ENCODE data around the gene CPEB3.
"Not testable (repeated sequence)": the region's sequence is repeated elsewhere in the genome, so short reads cannot be mapped to it uniquely, and the experiment has no call there.

CPEB3 gene

GRCh38 chr10:92087750-92088395 lies 203.0 kb downstream of the CPEB3 start:
- DNase-seq: peak; percentile 10 to 32

- DNase-seq: no peak
Observed at GRCh38 chr10:92082583-92083280, 208.1 kb downstream of the CPEB3 start.

GRCh38 chr10:92081641-92082040 lies 209.2 kb downstream of the CPEB3 start:
- no peak for DNase-seq

- no peak for DNase-seq
Observed at GRCh38 chr10:92080244-92080643, 210.6 kb downstream of the CPEB3 start.

- DNase-seq: no peak
Observed at GRCh38 chr10:92079003-92079402, 211.9 kb downstream of the CPEB3 start.

- no peak for DNase-seq
Observed at GRCh38 chr10:92076722-92077121, 214.2 kb downstream of the CPEB3 start.

- no peak for DNase-seq
Observed at GRCh38 chr10:92075829-92076228, 215.0 kb downstream of the CPEB3 start.

- no peak for DNase-seq
Observed at GRCh38 chr10:92074126-92074887, 216.6 kb downstream of the CPEB3 start.

- no peak for DNase-seq
Observed at GRCh38 chr10:92068900-92069299, 222.0 kb downstream of the CPEB3 start.

- DNase-seq: no peak
Observed at GRCh38 chr10:92066386-92066785, 224.5 kb downstream of the CPEB3 start.

- DNase-seq: no peak
Observed at GRCh38 chr10:92064506-92064905, 226.4 kb downstream of the CPEB3 start.

- DNase-seq: no peak
Observed at GRCh38 chr10:92062273-92062672, 228.6 kb downstream of the CPEB3 start.

- no peak for DNase-seq
Observed at GRCh38 chr10:92054807-92055206, 236.1 kb downstream of the CPEB3 start.

- no peak for DNase-seq
Observed at GRCh38 chr10:92052741-92053140, 238.1 kb downstream of the CPEB3 start.

GRCh38 chr10:92052088-92052487 lies 238.8 kb downstream of the CPEB3 start:
- no peak for DNase-seq

- no peak for DNase-seq
Observed at GRCh38 chr10:92047215-92047614, 243.7 kb downstream of the CPEB3 start.

GRCh38 chr10:92045641-92046106 lies 245.2 kb downstream of the CPEB3 start:
- DNase-seq: no peak

- no peak for DNase-seq
Observed at GRCh38 chr10:92042541-92042940, 248.3 kb downstream of the CPEB3 start.

GRCh38 chr10:92038949-92039348 lies 251.9 kb downstream of the CPEB3 start:
- DNase-seq: no peak

GRCh38 chr10:92033070-92033469 lies 257.8 kb downstream of the CPEB3 start:
- DNase-seq: not testable (repeated sequence)

- DNase-seq: no peak
Observed at GRCh38 chr10:92031580-92031979, 259.3 kb downstream of the CPEB3 start.

- DNase-seq: no peak
Observed at GRCh38 chr10:92027141-92027540, 263.7 kb downstream of the CPEB3 start.

GRCh38 chr10:92025340-92025739 lies 265.5 kb downstream of the CPEB3 start:
- DNase-seq: not testable (repeated sequence)

GRCh38 chr10:92024700-92025099 lies 266.2 kb downstream of the CPEB3 start:
- DNase-seq: no peak
